Mammary epithelial cell (primary cell): ENCODE measurements around the gene DGKQ.

Experiments
- EZH2 ChIP-seq: IDR thresholded peaks from 2 replicates; pipeline ENCODE4 v1.6.1; 2012; ENCODE audit warnings: low read length, inconsistent platforms, borderline replicate concordance
- TF ChIP-seq, protein P1 (sequence below), 2 donors: IDR thresholded peaks in 1 of 2; conservative IDR thresholded peaks in 1 of 2; 2 replicates each; pipeline ENCODE4 v1.5.1; 2011 to 2012; ENCODE audit warnings: inconsistent platforms in 2 of 2, low read length in 2 of 2, mild to moderate bottlenecking in 2 of 2, control low read depth in 1 of 2, low read depth in 1 of 2; ENCODE audit not compliant: insufficient read depth in 1 of 2; ENCODE audit errors: extremely low read depth in 1 of 2

DNA sequence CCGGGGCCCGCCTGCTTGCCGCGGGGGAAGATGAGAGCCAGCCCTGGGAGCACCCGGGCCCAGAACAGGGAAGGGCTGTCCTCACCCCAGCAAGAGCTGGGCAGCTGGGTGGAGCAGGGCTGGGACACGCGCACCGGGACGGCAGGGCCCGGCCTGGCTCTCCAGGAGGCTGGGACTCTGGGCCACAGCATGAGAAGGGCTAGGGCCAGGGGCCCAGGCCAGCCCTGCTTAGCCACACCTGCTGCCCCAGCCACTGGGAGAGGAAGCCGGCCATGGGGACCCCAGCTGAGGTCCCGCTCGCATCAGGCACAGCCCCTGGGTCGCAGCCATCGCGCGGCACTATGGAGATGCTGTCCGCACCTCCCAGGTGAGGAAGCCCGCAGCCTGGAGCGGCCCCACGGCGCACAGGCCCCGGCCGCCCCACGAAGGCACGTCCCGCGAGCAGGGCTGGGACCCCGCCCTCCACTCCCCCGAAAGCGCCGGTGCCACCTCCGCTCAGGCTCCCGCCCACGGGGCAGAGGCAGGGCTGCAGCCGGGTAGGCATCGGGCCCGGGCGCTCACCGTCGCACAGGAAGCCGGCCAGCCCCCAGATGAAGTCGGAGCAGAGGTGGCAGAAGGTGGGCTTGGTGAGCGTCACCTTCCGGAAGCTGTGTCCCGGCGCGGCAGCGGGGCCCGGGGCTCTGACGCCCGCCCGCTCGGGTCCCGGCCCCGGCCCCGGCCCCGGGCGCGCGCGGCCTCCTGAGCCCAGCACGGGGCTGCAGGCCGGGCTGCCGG, 531 bp downstream of the DGKQ start:
- TF ChIP-seq, protein P1, sequence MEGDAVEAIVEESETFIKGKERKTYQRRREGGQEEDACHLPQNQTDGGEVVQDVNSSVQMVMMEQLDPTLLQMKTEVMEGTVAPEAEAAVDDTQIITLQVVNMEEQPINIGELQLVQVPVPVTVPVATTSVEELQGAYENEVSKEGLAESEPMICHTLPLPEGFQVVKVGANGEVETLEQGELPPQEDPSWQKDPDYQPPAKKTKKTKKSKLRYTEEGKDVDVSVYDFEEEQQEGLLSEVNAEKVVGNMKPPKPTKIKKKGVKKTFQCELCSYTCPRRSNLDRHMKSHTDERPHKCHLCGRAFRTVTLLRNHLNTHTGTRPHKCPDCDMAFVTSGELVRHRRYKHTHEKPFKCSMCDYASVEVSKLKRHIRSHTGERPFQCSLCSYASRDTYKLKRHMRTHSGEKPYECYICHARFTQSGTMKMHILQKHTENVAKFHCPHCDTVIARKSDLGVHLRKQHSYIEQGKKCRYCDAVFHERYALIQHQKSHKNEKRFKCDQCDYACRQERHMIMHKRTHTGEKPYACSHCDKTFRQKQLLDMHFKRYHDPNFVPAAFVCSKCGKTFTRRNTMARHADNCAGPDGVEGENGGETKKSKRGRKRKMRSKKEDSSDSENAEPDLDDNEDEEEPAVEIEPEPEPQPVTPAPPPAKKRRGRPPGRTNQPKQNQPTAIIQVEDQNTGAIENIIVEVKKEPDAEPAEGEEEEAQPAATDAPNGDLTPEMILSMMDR (conservative IDR thresholded peaks at IDR 0.05 in 1 of 2, IDR thresholded peaks at IDR 0.05 in 1 of 2; ENCODE audit: extremely low read depth in 1 of 2, insufficient read depth in 1 of 2, low read depth in 1 of 2, low read length in 2 of 2) = no peak
- TF ChIP-seq EZH2 = no peak
